ENCODE data around the gene WDR27. TPM values are rescaled to one million over a fixed set of nuclear protein-coding genes. Genes with fewer than 3 reads are reported as not detected.

WDR27 gene
- total and polyA plus RNA-seq, 10 donors = 17.6 to 69.5 (median 45.7) TPM

GRCh38 chr6:169566961-169567750, 134.7 kb downstream of the WDR27 start:
- no peak for DNase-seq
- Histone ChIP-seq H3K4me3 (no peak overlapping the region), H3K27me3 (replicated peaks in 1 of 7) (no peaks in the 10 kb centered on the region), H3K9me3 (peaks cover 0 to 5% (median 3%) of the 10 kb centered on the region in 8 donors), H3K27ac (no peak overlapping the region), H3K4me1 (no peaks in the 10 kb centered on the region), H3K36me3 (no peaks in the 10 kb centered on the region)
- 88 to 96% (median 91%) methylated on average over 18 to 19 of the region's 19 CpGs for WGBS, 5 donors
- intact Hi-C loops (cut with DNase I; ENCODE audit: low total_unique reads) = no loop called here
- TF ChIP-seq POLR2A (IDR thresholded peaks at IDR 0.05) (no peak), CTCF (IDR thresholded peaks at IDR 0.05 in 8 of 11, conservative IDR thresholded peaks at IDR 0.05 in 3 of 11) (no peak), POLR2AphosphoS5 (IDR thresholded peaks at IDR 0.05) (no peak)

- no peak overlapping the region for H3K4me3 ChIP-seq
- 79 to 89% (median 83%) methylated on average over 11 of the region's 11 CpGs for WGBS, 5 donors
- DNase-seq = no peak
- peaks cover 0 to 13% (median 9%) of the 10 kb centered on the region in 8 donors for H3K9me3 ChIP-seq
- H3K27me3 ChIP-seq (replicated peaks in 1 of 7) = no peaks in the 10 kb centered on the region
- H3K4me1 ChIP-seq = no peaks in the 10 kb centered on the region
- H3K27ac ChIP-seq = no peak overlapping the region
- intact Hi-C loops (cut with DNase I; ENCODE audit: low total_unique reads) = no loop called here
- H3K36me3 ChIP-seq = no peaks in the 10 kb centered on the region
- no peak for TF ChIP-seq POLR2A (IDR thresholded peaks at IDR 0.05)
- no peak for TF ChIP-seq CTCF (IDR thresholded peaks at IDR 0.05 in 8 of 11, conservative IDR thresholded peaks at IDR 0.05 in 3 of 11)
- no peak for TF ChIP-seq POLR2AphosphoS5 (IDR thresholded peaks at IDR 0.05)
These were observed 135.5 kb downstream of the WDR27 start for GRCh38 chr6:169566319-169566718.

GRCh38 chr6:169564453-169565240, 137.2 kb downstream of the WDR27 start:
- no peaks in the 10 kb centered on the region for H3K27me3 ChIP-seq (replicated peaks in 1 of 7)
- H3K36me3 ChIP-seq = peaks cover 0 to 2% (median 0%) of the 10 kb centered on the region in 6 donors
- H3K4me3 ChIP-seq = no peak overlapping the region
- TF ChIP-seq POLR2AphosphoS5 (IDR thresholded peaks at IDR 0.05) (no peak), POLR2A (IDR thresholded peaks at IDR 0.05) (no peak), CTCF (IDR thresholded peaks at IDR 0.05 in 8 of 11, conservative IDR thresholded peaks at IDR 0.05 in 3 of 11) (no peak)
- intact Hi-C loops (cut with DNase I; ENCODE audit: low total_unique reads) = no loop called here
- WGBS, 5 donors = 90 to 96% (median 92%) methylated on average over 16 to 33 of the region's 33 CpGs
- H3K27ac ChIP-seq = no peak overlapping the region
- DNase-seq = no peak
- H3K9me3 ChIP-seq = peaks cover 0 to 17% (median 9%) of the 10 kb centered on the region in 8 donors
- H3K4me1 ChIP-seq = no peaks in the 10 kb centered on the region

GRCh38 chr6:169561665-169562064, 140.2 kb downstream of the WDR27 start:
- Histone ChIP-seq H3K4me3 (no peak overlapping the region), H3K27me3 (replicated peaks in 1 of 7) (no peaks in the 10 kb centered on the region), H3K4me1 (peaks cover 0 to 9% (median 6%) of the 10 kb centered on the region in 6 donors), H3K27ac (no peak overlapping the region), H3K36me3 (peaks cover 0 to 20% (median 0%) of the 10 kb centered on the region in 6 donors), H3K9me3 (peaks cover 0 to 17% (median 9%) of the 10 kb centered on the region in 8 donors)
- no peak for DNase-seq
- intact Hi-C loops (cut with DNase I; ENCODE audit: low total_unique reads) = no loop called here
- WGBS, 5 donors = 93 to 100% (median 96%) methylated on average over 1 of the region's 1 CpG
- TF ChIP-seq POLR2A (IDR thresholded peaks at IDR 0.05) (no peak), CTCF (IDR thresholded peaks at IDR 0.05 in 8 of 11, conservative IDR thresholded peaks at IDR 0.05 in 3 of 11) (no peak), POLR2AphosphoS5 (IDR thresholded peaks at IDR 0.05) (no peak)

Data from spleen (tissue), 11 donors.